Neural cell (in vitro differentiated cells): ENCODE results near the gene DNAH17.

ENCODE experiments used
- CTCF ChIP-seq: fragments of 450-650 bp; IDR thresholded peaks from 2 replicates; pipeline ENCODE4 v1.5.1; 2014; ENCODE audit warnings: antibody characterized with exemption, mild to moderate bottlenecking, moderate library complexity; ENCODE audit not compliant: poor library complexity, severe bottlenecking
- EP300 ChIP-seq: fragments of 450-650 bp; conservative IDR thresholded peaks from 2 replicates; pipeline ENCODE4 v1.6.1; 2014; ENCODE audit warnings: antibody characterized with exemption, mild to moderate bottlenecking, moderate library complexity; ENCODE audit not compliant: poor library complexity, severe bottlenecking
- EZH2 ChIP-seq: fragments of 200-600, 300-800 bp; shearing (Covaris generic), sonication (generic); IDR thresholded peaks from 2 replicates; pipeline ENCODE4 v1.6.1; 2014; ENCODE audit warnings: antibody characterized with exemption, low read length, borderline replicate concordance, mild to moderate bottlenecking; ENCODE audit not compliant: insufficient read depth, poor library complexity, severe bottlenecking
- POLR2AphosphoS5 ChIP-seq: IDR thresholded peaks from 2 replicates; pipeline ENCODE4 v1.6.1; 2012
- RAD21 ChIP-seq: fragments of 450-650 bp; conservative IDR thresholded peaks from 2 replicates; pipeline ENCODE4 v1.6.1; 2014; ENCODE audit warnings: antibody characterized with exemption, mild to moderate bottlenecking, moderate library complexity
- TAF1 ChIP-seq: IDR thresholded peaks from 2 replicates; pipeline ENCODE4 v1.6.1; 2012; ENCODE audit warnings: low read depth
- TF ChIP-seq, protein P1 (sequence below): IDR thresholded peaks from 2 replicates; pipeline ENCODE4 v1.6.1; 2012; ENCODE audit warnings: borderline replicate concordance

GRCh38 chr17:78497115-78497540 is 80.1 kb downstream of the DNAH17 start:
- TF ChIP-seq CTCF (peak; percentile 92), EZH2 (no peak), TAF1 (no peak), POLR2AphosphoS5 (no peak), EP300 (no peak), RAD21 (peak; percentile 96)
- TF ChIP-seq, protein P1, sequence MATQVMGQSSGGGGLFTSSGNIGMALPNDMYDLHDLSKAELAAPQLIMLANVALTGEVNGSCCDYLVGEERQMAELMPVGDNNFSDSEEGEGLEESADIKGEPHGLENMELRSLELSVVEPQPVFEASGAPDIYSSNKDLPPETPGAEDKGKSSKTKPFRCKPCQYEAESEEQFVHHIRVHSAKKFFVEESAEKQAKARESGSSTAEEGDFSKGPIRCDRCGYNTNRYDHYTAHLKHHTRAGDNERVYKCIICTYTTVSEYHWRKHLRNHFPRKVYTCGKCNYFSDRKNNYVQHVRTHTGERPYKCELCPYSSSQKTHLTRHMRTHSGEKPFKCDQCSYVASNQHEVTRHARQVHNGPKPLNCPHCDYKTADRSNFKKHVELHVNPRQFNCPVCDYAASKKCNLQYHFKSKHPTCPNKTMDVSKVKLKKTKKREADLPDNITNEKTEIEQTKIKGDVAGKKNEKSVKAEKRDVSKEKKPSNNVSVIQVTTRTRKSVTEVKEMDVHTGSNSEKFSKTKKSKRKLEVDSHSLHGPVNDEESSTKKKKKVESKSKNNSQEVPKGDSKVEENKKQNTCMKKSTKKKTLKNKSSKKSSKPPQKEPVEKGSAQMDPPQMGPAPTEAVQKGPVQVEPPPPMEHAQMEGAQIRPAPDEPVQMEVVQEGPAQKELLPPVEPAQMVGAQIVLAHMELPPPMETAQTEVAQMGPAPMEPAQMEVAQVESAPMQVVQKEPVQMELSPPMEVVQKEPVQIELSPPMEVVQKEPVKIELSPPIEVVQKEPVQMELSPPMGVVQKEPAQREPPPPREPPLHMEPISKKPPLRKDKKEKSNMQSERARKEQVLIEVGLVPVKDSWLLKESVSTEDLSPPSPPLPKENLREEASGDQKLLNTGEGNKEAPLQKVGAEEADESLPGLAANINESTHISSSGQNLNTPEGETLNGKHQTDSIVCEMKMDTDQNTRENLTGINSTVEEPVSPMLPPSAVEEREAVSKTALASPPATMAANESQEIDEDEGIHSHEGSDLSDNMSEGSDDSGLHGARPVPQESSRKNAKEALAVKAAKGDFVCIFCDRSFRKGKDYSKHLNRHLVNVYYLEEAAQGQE: no peak
